HG02852 (cell line): Measurements from ENCODE around the gene MYO5C.

Experiments
- ATAC-seq: cut with Tn5 transposase; IDR thresholded peaks from one replicate; pipeline ENCODE4 v1.9.1; 2021; ENCODE audit warnings: mild to moderate bottlenecking, moderate library complexity; ENCODE audit not compliant: unreplicated experiment

Gene MYO5C

GRCh38 chr15:52295421-52296001 is at the start of gene MYO5C:
TSS of gene MYO5C (minus strand) at chr15:52295804. CDS start at chr15:52295636, 168 bp downstream.
- no peak for ATAC-seq

- no peak for ATAC-seq
Measured at GRCh38 chr15:52344592-52344991, 49.0 kb upstream of the MYO5C start.

- ATAC-seq = no peak
Measured at GRCh38 chr15:52343831-52344230, 48.2 kb upstream of the MYO5C start.

- ATAC-seq = no peak
Measured at GRCh38 chr15:52340093-52340492, 44.5 kb upstream of the MYO5C start.

GRCh38 chr15:52338891-52339290 is 43.3 kb upstream of the MYO5C start:
- ATAC-seq = no peak

GRCh38 chr15:52338058-52338457 is 42.5 kb upstream of the MYO5C start:
- no peak for ATAC-seq

- ATAC-seq = no peak
Measured at GRCh38 chr15:52337198-52337853, 41.7 kb upstream of the MYO5C start.

- no peak for ATAC-seq
Measured at GRCh38 chr15:52336529-52336928, 40.9 kb upstream of the MYO5C start.

- ATAC-seq = no peak
Measured at GRCh38 chr15:52334491-52335160, 39.0 kb upstream of the MYO5C start.

GRCh38 chr15:52331490-52332240 is 36.1 kb upstream of the MYO5C start:
- ATAC-seq = peak; percentile 89

GRCh38 chr15:52329987-52330386 is 34.4 kb upstream of the MYO5C start:
- ATAC-seq = no peak

GRCh38 chr15:52329150-52329549 is 33.5 kb upstream of the MYO5C start:
- no peak for ATAC-seq

- ATAC-seq = no peak
Measured at GRCh38 chr15:52328680-52329079, 33.1 kb upstream of the MYO5C start.

- no peak for ATAC-seq
Measured at GRCh38 chr15:52326756-52327155, 31.2 kb upstream of the MYO5C start.

- no peak for ATAC-seq
Measured at GRCh38 chr15:52324109-52324508, 28.5 kb upstream of the MYO5C start.

GRCh38 chr15:52318729-52319500 is 23.3 kb upstream of the MYO5C start:
- no peak for ATAC-seq

- ATAC-seq = no peak
Measured at GRCh38 chr15:52317688-52318087, 22.1 kb upstream of the MYO5C start.

- ATAC-seq = no peak
Measured at GRCh38 chr15:52317022-52317421, 21.4 kb upstream of the MYO5C start.

- ATAC-seq = peak; percentile 64
Measured at GRCh38 chr15:52309154-52309548, 13.5 kb upstream of the MYO5C start.

GRCh38 chr15:52308446-52309153 is 13.0 kb upstream of the MYO5C start:
- ATAC-seq = peak; percentile 80
